IPS-18a (cell line): ENCODE results near the gene BLTP2.

Experiments used
- H3K27ac ChIP-seq: one replicate; pipeline ENCODE4 v1.5.1; 2013; ENCODE audit warnings: low read length
- H3K27me3 ChIP-seq: one replicate; pipeline ENCODE4 v1.6.1; 2013; ENCODE audit warnings: mild to moderate bottlenecking, low read length; ENCODE audit not compliant: control insufficient read depth, insufficient read depth
- H3K36me3 ChIP-seq: one replicate; pipeline ENCODE4 v1.6.1; 2013; ENCODE audit warnings: low read depth, low read length; ENCODE audit not compliant: control insufficient read depth
- H3K4me1 ChIP-seq: one replicate; pipeline ENCODE4 v1.6.1; 2013; ENCODE audit warnings: low read depth, low read length; ENCODE audit not compliant: control insufficient read depth
- H3K4me3 ChIP-seq: one replicate; pipeline ENCODE4 v1.5.1; 2013; ENCODE audit warnings: low read length
- H3K9ac ChIP-seq: one replicate; pipeline ENCODE4 v1.6.1; 2013; ENCODE audit warnings: mild to moderate bottlenecking, low read length, moderate library complexity
- H3K9me3 ChIP-seq: one replicate; pipeline ENCODE4 v1.6.1; 2013; ENCODE audit warnings: low read depth, low read length; ENCODE audit not compliant: control insufficient read depth

Gene BLTP2

DNA sequence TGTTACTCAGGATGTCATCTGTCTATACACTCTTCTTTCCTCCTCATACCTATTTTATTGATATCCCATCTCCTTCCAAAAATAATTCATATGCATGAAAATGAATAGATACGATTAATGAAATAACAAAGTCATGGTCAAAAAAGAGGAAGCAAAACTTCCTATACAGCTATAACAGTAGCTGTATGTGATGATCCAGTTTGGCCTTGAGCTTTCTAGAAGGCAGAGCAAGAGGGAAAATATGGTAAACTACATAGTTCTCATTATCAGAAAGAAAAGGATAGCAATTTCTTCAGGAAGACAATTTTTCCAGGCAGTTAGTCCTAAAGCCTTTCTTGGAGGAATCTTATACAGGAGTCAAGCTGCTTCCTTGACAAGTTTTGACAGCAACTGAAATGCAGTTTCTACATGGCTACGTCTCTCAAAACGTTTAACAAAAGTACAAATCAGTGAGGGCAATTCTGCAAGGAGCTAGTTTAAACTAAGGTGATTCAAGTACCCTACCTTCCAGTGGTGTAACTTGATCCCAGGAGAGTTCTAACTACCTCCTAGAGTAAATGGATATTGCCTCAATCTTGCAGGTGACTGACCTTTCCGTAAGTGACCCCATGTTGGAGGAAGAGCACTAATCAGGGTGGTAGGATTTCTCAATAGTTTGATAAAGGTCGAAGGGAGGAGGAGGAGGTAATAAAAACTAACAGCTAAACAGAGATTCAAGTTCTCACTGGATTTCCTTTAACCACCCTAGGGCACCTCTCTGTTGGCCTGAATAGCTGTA is 47.2 kb downstream of the BLTP2 start:
- no peak overlapping the region for H3K27ac ChIP-seq

More for the DNA sequence above, 47.2 kb downstream of the BLTP2 start:
- no peaks in the 10 kb centered on the region for H3K27me3 ChIP-seq
- H3K36me3 ChIP-seq, result peaks cover 6% of the 10 kb centered on the region
- H3K9ac ChIP-seq, result peak overlapping the region; percentile 84
- H3K4me1 ChIP-seq, result peaks cover 3% of the 10 kb centered on the region
- no peaks in the 10 kb centered on the region for H3K9me3 ChIP-seq
- peak overlapping the region; percentile 68 for H3K4me3 ChIP-seq
